Neural progenitor cell (in vitro differentiated cells): ENCODE results near the gene PPP2R5D. TPM values are rescaled to one million over a fixed set of nuclear protein-coding genes. Genes with fewer than 3 reads are reported as not detected.

ENCODE experiments used
- DNase-seq: peaks from one replicate; pipeline ENCODE4 v3.0.0-alpha.2; 2016; ENCODE audit warnings: low spot score
- H2AFZ ChIP-seq: fragments of 200-600 bp; sonication (generic); replicated peaks from 2 replicates; pipeline ENCODE4 v1.6.1; 2016; ENCODE audit warnings: antibody characterized with exemption
- H3F3A ChIP-seq: fragments of 200-600 bp; sonication (generic); 2 replicates; pipeline ENCODE4 v1.6.1; 2016; ENCODE audit warnings: antibody characterized with exemption, low read depth
- H3K27ac ChIP-seq: fragments of 200-600 bp; sonication (generic); 2 replicates; pipeline ENCODE4 v1.5.1; 2016; ENCODE audit warnings: mild to moderate bottlenecking
- H3K27me3 ChIP-seq: fragments of 200-600 bp; sonication (generic); 2 replicates; pipeline ENCODE4 v1.6.1; 2016; ENCODE audit warnings: mild to moderate bottlenecking, moderate library complexity
- H3K36me3 ChIP-seq: fragments of 200-600 bp; sonication (generic); 2 replicates; pipeline ENCODE4 v1.5.1; 2016
- H3K4me1 ChIP-seq: fragments of 200-600 bp; sonication (generic); 2 replicates; pipeline ENCODE4 v1.6.1; 2016; ENCODE audit warnings: mixed run types
- H3K4me2 ChIP-seq: fragments of 200-600 bp; sonication (generic); 2 replicates; pipeline ENCODE4 v1.6.1; 2016
- H3K4me3 ChIP-seq: fragments of 200-600 bp; sonication (generic); 2 replicates; pipeline ENCODE4 v1.5.1; 2016
- H3K79me2 ChIP-seq: fragments of 200-600 bp; sonication (generic); 2 replicates; pipeline ENCODE4 v1.6.1; 2016; ENCODE audit warnings: low read depth
- H3K9ac ChIP-seq: fragments of 200-600 bp; sonication (generic); 2 replicates; pipeline ENCODE4 v1.6.1; 2016
- H3K9me3 ChIP-seq: fragments of 200-600 bp; sonication (generic); 2 replicates; pipeline ENCODE4 v1.5.1; 2016; ENCODE audit warnings: low read depth
- H4K20me1 ChIP-seq: fragments of 200-600 bp; sonication (generic); 2 replicates; pipeline ENCODE4 v1.6.1; 2016; ENCODE audit warnings: low read depth
- H3K27ac Mint-ChIP-seq: 3 replicates; pipeline ENCODE4 v1.8.0; 2021; ENCODE audit warnings: mixed read lengths
- H3K27me3 Mint-ChIP-seq: 2 replicates; pipeline ENCODE4 v1.8.0; 2022; ENCODE audit warnings: low read depth, mild to moderate bottlenecking, inconsistent platforms, moderate library complexity, mixed read lengths; ENCODE audit not compliant: insufficient read depth
- H3K36me3 Mint-ChIP-seq: 3 replicates; pipeline ENCODE4 v1.8.0; 2021; ENCODE audit warnings: mixed read lengths
- H3K4me1 Mint-ChIP-seq: 3 replicates; pipeline ENCODE4 v1.8.0; 2021; ENCODE audit warnings: mixed read lengths
- H3K4me3 Mint-ChIP-seq: 3 replicates; pipeline ENCODE4 v1.8.0; 2021; ENCODE audit warnings: mild to moderate bottlenecking, moderate library complexity, mixed read lengths
- H3K9me3 Mint-ChIP-seq: 3 replicates; pipeline ENCODE4 v1.8.0; 2020; ENCODE audit warnings: mixed read lengths
- EZH2 ChIP-seq: fragments of 200-600 bp; sonication (generic); IDR thresholded peaks from 2 replicates; pipeline ENCODE4 v1.6.1; 2017; ENCODE audit warnings: antibody characterized with exemption, mild to moderate bottlenecking, moderate library complexity
- EZH2phosphoT487 ChIP-seq: fragments of 200-600 bp; sonication (generic); IDR thresholded peaks from 2 replicates; pipeline ENCODE4 v1.6.1; 2017; ENCODE audit warnings: antibody characterized with exemption
- total RNA-seq: library from RNA; depleted of rRNA; stranded (reverse); fragments of >200 nt; gene quantifications from 2 replicates; pipeline ENCODE4 v1.2.3, GENCODE V29; 2015; ENCODE audit warnings: low replicate concordance
- TF ChIP-seq, protein P1 (sequence below): fragments of 200-600 bp; sonication (generic); IDR thresholded peaks from 2 replicates; pipeline ENCODE4 v1.5.1; 2017; ENCODE audit warnings: antibody characterized with exemption, mild to moderate bottlenecking

Gene PPP2R5D
- total RNA-seq, 1 donor from 2014 or later: 75.0 TPM

GRCh38 chr6:43047998-43048397 is 63.6 kb downstream of the PPP2R5D start:
- H3K4me1 ChIP-seq: no peaks in the 10 kb centered on the region
- no peak for DNase-seq
- H3K36me3 Mint-ChIP-seq: peaks cover 25% of the 10 kb centered on the region

DNA sequence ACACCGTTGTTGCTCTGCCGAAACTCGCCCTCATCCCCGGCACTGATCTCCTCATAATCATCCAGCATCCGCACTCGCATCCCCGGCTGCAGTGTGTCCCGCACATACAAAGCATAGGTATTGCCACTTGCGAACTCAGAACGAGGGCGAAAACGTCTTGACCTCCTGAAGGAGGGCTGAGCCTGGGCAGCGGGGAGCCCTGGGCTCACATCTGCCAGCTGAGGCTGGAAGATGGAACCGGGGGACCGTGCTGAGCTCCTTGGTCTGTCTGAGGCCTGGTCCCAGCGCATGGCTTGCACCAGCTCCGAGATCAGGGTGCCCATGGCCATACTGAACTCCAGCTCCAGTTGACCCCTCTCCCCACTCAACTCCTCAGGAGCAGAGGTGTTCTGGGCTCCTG is 66.6 kb downstream of the PPP2R5D start:
- H3K36me3 Mint-ChIP-seq: peaks cover 26% of the 10 kb centered on the region
- Histone ChIP-seq H3K4me3 (no peak overlapping the region), H3K4me1 (no peaks in the 10 kb centered on the region), H3K36me3 (no peaks in the 10 kb centered on the region), H3F3A (peaks cover 11% of the 10 kb centered on the region), H3K27ac (no peak overlapping the region), H4K20me1 (no peaks in the 10 kb centered on the region), H3K27me3 (no peaks in the 10 kb centered on the region), H3K79me2 (peaks cover 18% of the 10 kb centered on the region), H2AFZ (no peak overlapping the region), H3K9me3 (no peaks in the 10 kb centered on the region), H3K4me2 (no peak overlapping the region), H3K9ac (no peak overlapping the region)
- H3K27me3 Mint-ChIP-seq: peaks cover 14% of the 10 kb centered on the region
- TF ChIP-seq EZH2 (no peak), EZH2phosphoT487 (no peak)
- TF ChIP-seq, protein P1, sequence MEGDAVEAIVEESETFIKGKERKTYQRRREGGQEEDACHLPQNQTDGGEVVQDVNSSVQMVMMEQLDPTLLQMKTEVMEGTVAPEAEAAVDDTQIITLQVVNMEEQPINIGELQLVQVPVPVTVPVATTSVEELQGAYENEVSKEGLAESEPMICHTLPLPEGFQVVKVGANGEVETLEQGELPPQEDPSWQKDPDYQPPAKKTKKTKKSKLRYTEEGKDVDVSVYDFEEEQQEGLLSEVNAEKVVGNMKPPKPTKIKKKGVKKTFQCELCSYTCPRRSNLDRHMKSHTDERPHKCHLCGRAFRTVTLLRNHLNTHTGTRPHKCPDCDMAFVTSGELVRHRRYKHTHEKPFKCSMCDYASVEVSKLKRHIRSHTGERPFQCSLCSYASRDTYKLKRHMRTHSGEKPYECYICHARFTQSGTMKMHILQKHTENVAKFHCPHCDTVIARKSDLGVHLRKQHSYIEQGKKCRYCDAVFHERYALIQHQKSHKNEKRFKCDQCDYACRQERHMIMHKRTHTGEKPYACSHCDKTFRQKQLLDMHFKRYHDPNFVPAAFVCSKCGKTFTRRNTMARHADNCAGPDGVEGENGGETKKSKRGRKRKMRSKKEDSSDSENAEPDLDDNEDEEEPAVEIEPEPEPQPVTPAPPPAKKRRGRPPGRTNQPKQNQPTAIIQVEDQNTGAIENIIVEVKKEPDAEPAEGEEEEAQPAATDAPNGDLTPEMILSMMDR: no peak
- H3K9me3 Mint-ChIP-seq: no peaks in the 10 kb centered on the region
- DNase-seq: no peak
- H3K4me3 Mint-ChIP-seq: peak overlapping the region; percentile 70
- no peak overlapping the region for H3K27ac Mint-ChIP-seq
- peaks cover 27% of the 10 kb centered on the region for H3K4me1 Mint-ChIP-seq

More at GRCh38 chr6:43047998-43048397, 63.6 kb downstream of the PPP2R5D start:
- Histone ChIP-seq H3F3A (no peaks in the 10 kb centered on the region), H4K20me1 (no peaks in the 10 kb centered on the region), H3K4me2 (no peak overlapping the region), H3K36me3 (no peaks in the 10 kb centered on the region), H3K79me2 (peaks cover 15% of the 10 kb centered on the region), H3K4me3 (no peak overlapping the region), H3K27me3 (no peaks in the 10 kb centered on the region), H3K9ac (no peak overlapping the region), H2AFZ (no peak overlapping the region), H3K27ac (no peak overlapping the region), H3K9me3 (no peaks in the 10 kb centered on the region)
- H3K4me3 Mint-ChIP-seq: no peak overlapping the region
- peaks cover 13% of the 10 kb centered on the region for H3K27me3 Mint-ChIP-seq
- no peaks in the 10 kb centered on the region for H3K9me3 Mint-ChIP-seq
- H3K4me1 Mint-ChIP-seq: peaks cover 18% of the 10 kb centered on the region
- TF ChIP-seq EZH2: no peak
- no peak for TF ChIP-seq EZH2phosphoT487
- TF ChIP-seq, protein P1: no peak
- H3K27ac Mint-ChIP-seq: no peak overlapping the region

DNA sequence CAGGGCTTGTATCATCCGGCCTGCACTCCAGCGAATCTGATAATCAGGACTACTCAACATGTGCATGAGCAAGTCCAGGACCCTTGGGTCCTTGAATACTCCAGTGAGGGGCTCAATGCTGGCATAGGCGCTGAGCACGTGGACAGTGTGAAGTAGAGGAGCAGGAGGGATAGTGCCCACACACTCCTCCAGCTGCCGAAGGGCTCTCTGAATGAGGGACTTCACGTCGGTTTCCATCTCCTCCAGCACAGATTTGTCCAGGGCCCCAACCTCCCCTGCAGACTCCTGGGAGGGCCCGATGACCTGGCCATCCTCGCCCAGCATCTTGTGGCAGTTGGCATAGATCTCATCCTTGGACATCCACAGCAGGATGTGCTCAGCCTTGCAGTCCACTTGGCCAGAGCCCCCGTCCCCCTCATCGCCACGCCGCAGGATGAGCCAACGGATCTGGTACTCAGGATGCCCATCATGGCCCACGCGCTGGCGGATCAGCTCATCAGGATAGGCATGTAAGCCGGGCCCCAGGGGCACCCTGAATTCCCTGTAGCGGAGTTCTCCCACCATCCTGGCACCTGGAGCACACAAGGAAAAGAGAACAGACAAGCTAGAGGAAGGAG is 68.0 kb downstream of the PPP2R5D start:
- H3K27me3 Mint-ChIP-seq: peaks cover 9% of the 10 kb centered on the region
- no peak overlapping the region for H2AFZ ChIP-seq
- peaks cover 19% of the 10 kb centered on the region for H3K79me2 ChIP-seq
- H3K4me3 Mint-ChIP-seq: peak overlapping the region; percentile 92
- TF ChIP-seq, protein P1: no peak
- TF ChIP-seq EZH2: no peak
- no peak for TF ChIP-seq EZH2phosphoT487
- no peak overlapping the region for H3K27ac ChIP-seq
- H3K4me1 ChIP-seq: no peaks in the 10 kb centered on the region
- no peaks in the 10 kb centered on the region for H3K9me3 Mint-ChIP-seq
- H3F3A ChIP-seq: peaks cover 11% of the 10 kb centered on the region
- peak overlapping the region; percentile 73 for H3K9ac ChIP-seq
- peaks cover 27% of the 10 kb centered on the region for H3K4me1 Mint-ChIP-seq
- H4K20me1 ChIP-seq: no peaks in the 10 kb centered on the region
- H3K4me3 ChIP-seq: peak overlapping the region; percentile 75
- no peaks in the 10 kb centered on the region for H3K36me3 ChIP-seq
- H3K4me2 ChIP-seq: peak overlapping the region; percentile 88
- no peaks in the 10 kb centered on the region for H3K9me3 ChIP-seq
- no peak for DNase-seq
- H3K27me3 ChIP-seq: no peaks in the 10 kb centered on the region
- peak overlapping the region; percentile 96 for H3K27ac Mint-ChIP-seq
- H3K36me3 Mint-ChIP-seq: peaks cover 19% of the 10 kb centered on the region
